IMR-90 (cell line): ENCODE data around the gene SLC45A2. TPM values are rescaled to one million over a fixed set of nuclear protein-coding genes. Genes with fewer than 3 reads are reported as not detected.

ENCODE experiments used
- ATAC-seq: fragments of 200-7000 bp; cut with Tn5 transposase; 2 replicates; pipeline ENCODE4 v1.9.1; 2020; ENCODE audit warnings: low read depth, mild to moderate bottlenecking, moderate library complexity
- BruUV-seq: library from RNA; stranded (reverse); fragments of 400-500 nt; replicated peaks from 2 replicates; lab custom pipeline; 2021; lab: Mats Ljungman, UMichigan
- CTCF ChIA-PET: fragments of 300-600 bp; formaldehyde crosslinking; extraction: SDS; loops from one replicate; lab custom pipeline; 2021; ENCODE audit warnings: antibody characterized with exemption; lab: Yijun Ruan, JAX
- POLR2A ChIA-PET: fragments of 300-600 bp; sonication (Branson Sonifier 250); formaldehyde crosslinking; loops from one replicate; lab custom pipeline; 2022; ENCODE audit warnings: antibody characterized with exemption; ENCODE audit not compliant: unreplicated experiment; lab: Charles Lee
- DNase-seq: peaks from one replicate; pipeline ENCODE4 v3.0.0; 2013
- H2AFZ ChIP-seq: replicated peaks from 2 replicates; pipeline ENCODE3; 2013; ENCODE audit warnings: low read length, mild to moderate bottlenecking; ENCODE audit not compliant: poor library complexity
- H2AK5ac ChIP-seq: 2 replicates; pipeline ENCODE4 v1.6.1; 2013; ENCODE audit warnings: low read depth, low read length, inconsistent platforms
- H2AK9ac ChIP-seq: replicated peaks from 2 replicates; pipeline ENCODE3; 2013; ENCODE audit warnings: mild to moderate bottlenecking, low read depth, low read length, moderate library complexity; ENCODE audit not compliant: poor library complexity
- H2BK120ac ChIP-seq: 2 replicates; pipeline ENCODE4 v1.6.1; 2013; ENCODE audit warnings: low read depth, low read length, inconsistent platforms
- H2BK15ac ChIP-seq: 3 replicates; pipeline ENCODE4 v1.6.1; 2013; ENCODE audit warnings: low read depth, low read length, inconsistent platforms
- H2BK20ac ChIP-seq: 2 replicates; pipeline ENCODE4 v1.6.1; 2013; ENCODE audit warnings: low read depth, mild to moderate bottlenecking, inconsistent platforms, low read length, moderate library complexity
- H2BK5ac ChIP-seq: 2 replicates; pipeline ENCODE4 v1.6.1; 2013; ENCODE audit warnings: mild to moderate bottlenecking, low read depth, low read length, inconsistent platforms; ENCODE audit not compliant: poor library complexity, severe bottlenecking
- H3K14ac ChIP-seq: replicated peaks from 2 replicates; pipeline ENCODE4 v1.6.1; 2013; ENCODE audit warnings: low read depth, low read length, inconsistent platforms
- H3K18ac ChIP-seq: 2 replicates; pipeline ENCODE4 v1.6.1; 2013; ENCODE audit warnings: low read depth, low read length, control low read depth
- H3K23ac ChIP-seq: 2 replicates; pipeline ENCODE4 v1.6.1; 2013; ENCODE audit warnings: low read depth, low read length, inconsistent platforms
- H3K27ac ChIP-seq: 2 replicates; pipeline ENCODE4 v1.5.1; 2013; ENCODE audit warnings: mild to moderate bottlenecking, control low read depth, low read length; ENCODE audit not compliant: insufficient read depth
- H3K27me3 ChIP-seq: 2 replicates; pipeline ENCODE4 v1.6.1; 2013; ENCODE audit warnings: low read length; ENCODE audit not compliant: control insufficient read depth, insufficient read depth
- H3K36me3 ChIP-seq: 2 replicates; pipeline ENCODE4 v1.6.1; 2013; ENCODE audit warnings: low read length, mixed read lengths; ENCODE audit not compliant: control insufficient read depth, insufficient read depth
- H3K4ac ChIP-seq: 2 replicates; pipeline ENCODE4 v1.6.1; 2013; ENCODE audit warnings: low read depth, low read length, inconsistent platforms
- H3K4me1 ChIP-seq: 2 replicates; pipeline ENCODE4 v1.6.1; 2013; ENCODE audit warnings: low read length, mixed read lengths; ENCODE audit not compliant: control insufficient read depth, insufficient read depth
- H3K4me2 ChIP-seq: 2 replicates; pipeline ENCODE4 v1.6.1; 2013; ENCODE audit warnings: low read depth, mild to moderate bottlenecking, control low read depth, low read length, moderate library complexity
- H3K4me3 ChIP-seq: 2 replicates; pipeline ENCODE4 v1.5.1; 2013; ENCODE audit warnings: low read depth, mild to moderate bottlenecking, control low read depth, low read length, moderate library complexity; ENCODE audit not compliant: insufficient read depth
- H3K56ac ChIP-seq: 2 replicates; pipeline ENCODE4 v1.6.1; 2013; ENCODE audit warnings: low read length, inconsistent platforms; ENCODE audit not compliant: insufficient read depth; ENCODE audit errors: extremely low read depth
- H3K79me1 ChIP-seq, 2 experiments: 2 replicates each; pipeline ENCODE4 v1.6.1; 2013; ENCODE audit warnings: low read length in 2 of 2, inconsistent platforms in 1 of 2, low read depth in 1 of 2
- H3K9ac ChIP-seq: 2 replicates; pipeline ENCODE4 v1.6.1; 2013; ENCODE audit warnings: low read depth, low read length, control low read depth
- H3K9me1 ChIP-seq: 2 replicates; pipeline ENCODE4 v1.6.1; 2013; ENCODE audit warnings: low read length, inconsistent platforms; ENCODE audit not compliant: insufficient read depth
- H3K9me3 ChIP-seq: 2 replicates; pipeline ENCODE4 v1.6.1; 2013; ENCODE audit warnings: low read length; ENCODE audit not compliant: control insufficient read depth, insufficient read depth
- H4K20me1 ChIP-seq: 2 replicates; pipeline ENCODE4 v1.6.1; 2013; ENCODE audit warnings: low read length, inconsistent platforms; ENCODE audit not compliant: insufficient read depth
- H4K5ac ChIP-seq: 2 replicates; pipeline ENCODE4 v1.6.1; 2013; ENCODE audit warnings: mild to moderate bottlenecking, low read depth, low read length, control low read depth
- H4K8ac ChIP-seq, 2 experiments: 2 replicates each; pipeline ENCODE4 v1.6.1; 2013; ENCODE audit warnings: low read depth in 2 of 2, low read length in 2 of 2, control low read depth in 1 of 2, inconsistent platforms in 1 of 2
- H4K91ac ChIP-seq: 2 replicates; pipeline ENCODE4 v1.6.1; 2013; ENCODE audit warnings: low read depth, low read length, inconsistent platforms; ENCODE audit not compliant: insufficient read depth
- BHLHE40 ChIP-seq: fragments of 150-350 bp; IDR thresholded peaks from 2 replicates; pipeline ENCODE4 v1.6.1; 2016; ENCODE audit warnings: mild to moderate bottlenecking, low read depth, low read length
- CEBPB ChIP-seq: IDR thresholded peaks from 2 replicates; pipeline ENCODE4 v1.6.1; 2012; ENCODE audit warnings: low read depth, low read length, improper control_type of control experiment
- CHD1 ChIP-seq: IDR thresholded peaks from 2 replicates; pipeline ENCODE4 v1.6.1; 2012; ENCODE audit warnings: low read depth, low read length, improper control_type of control experiment
- ELK1 ChIP-seq: fragments of 150-350 bp; IDR thresholded peaks from 2 replicates; pipeline ENCODE4 v1.6.1; 2016; ENCODE audit warnings: low read depth, mild to moderate bottlenecking, low read length, moderate library complexity, borderline replicate concordance
- FOS ChIP-seq: fragments of 150-350 bp; IDR thresholded peaks from 2 replicates; pipeline ENCODE4 v1.6.1; 2016; ENCODE audit warnings: low read depth, low read length
- MAFK ChIP-seq: IDR thresholded peaks from 2 replicates; pipeline ENCODE4 v1.6.1; 2012; ENCODE audit warnings: low read depth, low read length, improper control_type of control experiment
- MAZ ChIP-seq: IDR thresholded peaks from 2 replicates; pipeline ENCODE4 v1.6.1; 2012; ENCODE audit warnings: low read depth, mild to moderate bottlenecking, low read length, improper control_type of control experiment, moderate library complexity, borderline replicate concordance
- MXI1 ChIP-seq: IDR thresholded peaks from 2 replicates; pipeline ENCODE4 v1.6.1; 2012; ENCODE audit warnings: low read depth, mild to moderate bottlenecking, low read length, moderate library complexity, borderline replicate concordance
- NFE2L2 ChIP-seq: fragments of 150-350 bp; IDR thresholded peaks from 2 replicates; pipeline ENCODE4 v1.6.1; 2016; ENCODE audit warnings: low read depth, mild to moderate bottlenecking, low read length
- POLR2A ChIP-seq: IDR thresholded peaks from 2 replicates; pipeline ENCODE4 v1.6.1; 2012; ENCODE audit warnings: mild to moderate bottlenecking, low read depth, low read length
- RAD21 ChIP-seq: IDR thresholded peaks from 2 replicates; pipeline ENCODE4 v1.6.1; 2012; ENCODE audit warnings: low read length, improper control_type of control experiment
- RFX5 ChIP-seq: IDR thresholded peaks from 2 replicates; pipeline ENCODE4 v1.8.0; 2012; ENCODE audit warnings: low read depth, mild to moderate bottlenecking, low read length, moderate library complexity
- SMC3 ChIP-seq: fragments of 150-350 bp; IDR thresholded peaks from 2 replicates; pipeline ENCODE4 v1.6.1; 2016; ENCODE audit warnings: low read depth, mild to moderate bottlenecking, antibody characterized with exemption, low read length, moderate library complexity
- USF2 ChIP-seq: fragments of 150-350 bp; IDR thresholded peaks from 2 replicates; pipeline ENCODE4 v1.6.1; 2017; ENCODE audit warnings: mild to moderate bottlenecking, antibody characterized with exemption, low read length, low read depth
- WGBS, 2 experiments: methylation state at CpG; one replicate each; pipeline versions ENCODE4 v1.1.5 to v1.1.7; 2013; ENCODE audit warnings: missing lambda C conversion rate in 2 of 2; ENCODE audit not compliant: insufficient read length in 1 of 2; ENCODE audit errors: extremely low coverage in 2 of 2; 5-methylcytosine and 5-hydroxymethylcytosine counted together
- dilution Hi-C: fragments of 300-500 bp; cut with HindIII; formaldehyde crosslinking; loops from one replicate; pipeline ENCODE4 v1.14.3; 2018; ENCODE audit warnings: low sequenced_read_pairs; ENCODE audit not compliant: unreplicated experiment
- in situ Hi-C: fragments of 300-500 bp; cut with MboI; formaldehyde crosslinking; loops from 3 replicates; pipeline ENCODE4 v1.14.3; 2019; ENCODE audit warnings: low sequenced_read_pairs, inconsistent platforms, mixed read lengths
- intact Hi-C: fragments of 100-400 bp; cut with micrococcal nuclease; formaldehyde crosslinking; loops from 2 replicates; pipeline ENCODE4 v1.10.0; 2022
- polyA plus RNA-seq, 3 experiments: library from polyadenylated mRNA; depleted of rRNA; stranded (reverse); fragments of >200 nt; gene quantifications; 2 replicates each; pipeline ENCODE4 v1.2.3, GENCODE V29; 2012; ENCODE audit warnings: low replicate concordance in 1 of 3
- total RNA-seq: library from RNA; depleted of rRNA; stranded (reverse); fragments of >200 nt; gene quantifications from 2 replicates; pipeline ENCODE4 v1.2.3, GENCODE V29; 2012

The SLC45A2 gene
- total and polyA plus RNA-seq, 2 of the 4 experiments (the other 2 are of a cell fraction) = 0.07 TPM; not detected in 1

GRCh38 chr5:34030048-34030447 is 45.6 kb upstream of the SLC45A2 start:
- Histone ChIP-seq H3K23ac (no peak overlapping the region), H3K27me3 (no peaks in the 10 kb centered on the region), H2BK15ac (no peak overlapping the region), H2BK120ac (no peak overlapping the region), H3K4me3 (no peak overlapping the region), H2BK5ac (no peak overlapping the region), H3K18ac (no peak overlapping the region), H3K36me3 (no peaks in the 10 kb centered on the region), H4K5ac (no peak overlapping the region), H4K8ac (no peak overlapping the region), H3K4me1 (no peaks in the 10 kb centered on the region), H3K9me3 (no peaks in the 10 kb centered on the region), H2AFZ (no peak overlapping the region), H3K9ac (no peak overlapping the region), H4K20me1 (no peaks in the 10 kb centered on the region), H2AK5ac (no peak overlapping the region), H4K91ac (no peak overlapping the region), H3K79me1 (no peaks in the 10 kb centered on the region), H3K4ac (no peak overlapping the region), H3K27ac (no peak overlapping the region), H3K14ac (no peak overlapping the region), H3K9me1 (no peaks in the 10 kb centered on the region; the same call in 1 of the 2 replicates), H2BK20ac (no peak overlapping the region), H3K56ac (no peak overlapping the region), H2AK9ac (no peak overlapping the region), H3K4me2 (no peak overlapping the region)
- intact Hi-C loops = no loop called here
- POLR2A ChIA-PET = no interaction called here
- no peak for ATAC-seq
- TF ChIP-seq NFE2L2 = no peak
- no peak for TF ChIP-seq POLR2A
- no peak for TF ChIP-seq RAD21
- no peak for TF ChIP-seq RFX5
- no peak for TF ChIP-seq MAFK
- TF ChIP-seq SMC3 = no peak
- TF ChIP-seq CEBPB = no peak
- no peak for TF ChIP-seq CHD1
- no peak for TF ChIP-seq FOS
- no peak for TF ChIP-seq MAZ
- no peak for TF ChIP-seq USF2
- no peak for TF ChIP-seq MXI1
- no peak for TF ChIP-seq BHLHE40
- no peak for TF ChIP-seq ELK1
- WGBS, 2 experiments = no CpG with 5 or more reads among the region's 1 CpG
- no peak for DNase-seq
- no TSS peak for BruUV-seq
- in situ Hi-C loops = no loop called here
- dilution Hi-C loops = no loop called here
- CTCF ChIA-PET = no interaction called here
